Karpas-422 (cell line): ENCODE data around the gene S100A7. TPM values are rescaled to one million over a fixed set of nuclear protein-coding genes. Genes with fewer than 3 reads are reported as not detected.
A peak's percentile ranks its signal among the peaks of the same experiment; 100 is the strongest.

Source experiments
- DNase-seq: peaks from one replicate; pipeline ENCODE4 v3.0.0-alpha.2; 2015
- H2AFZ ChIP-seq: fragments of 200-600 bp; sonication (generic); 2 replicates; pipeline ENCODE4 v1.6.1; 2014; ENCODE audit warnings: antibody characterized with exemption, low read length, mixed read lengths
- H3K27ac ChIP-seq: fragments of 200-600 bp; sonication (generic); 2 replicates; pipeline ENCODE4 v1.5.1; 2014; ENCODE audit warnings: mild to moderate bottlenecking, low read length, moderate library complexity
- H3K27me3 ChIP-seq: fragments of 200-600 bp; sonication (generic); 2 replicates; pipeline ENCODE4 v1.6.1; 2014; ENCODE audit warnings: low read length, mixed read lengths
- H3K36me3 ChIP-seq: fragments of 200-600 bp; sonication (generic); 2 replicates; pipeline ENCODE4 v1.6.1; 2014; ENCODE audit warnings: low read length, mixed read lengths; ENCODE audit not compliant: insufficient read depth
- H3K4me1 ChIP-seq: fragments of 200-600 bp; sonication (generic); 2 replicates; pipeline ENCODE4 v1.6.1; 2014; ENCODE audit warnings: mild to moderate bottlenecking, low read length, mixed read lengths
- H3K4me2 ChIP-seq: fragments of 200-600 bp; sonication (generic); 2 replicates; pipeline ENCODE4 v1.6.1; 2014; ENCODE audit warnings: low read length, low read depth, mild to moderate bottlenecking; ENCODE audit not compliant: poor library complexity, severe bottlenecking
- H3K4me3 ChIP-seq: fragments of 200-600 bp; sonication (generic); 2 replicates; pipeline ENCODE4 v1.5.1; 2014; ENCODE audit warnings: mild to moderate bottlenecking, antibody characterized with exemption, low read length, mixed read lengths
- H3K79me2 ChIP-seq: fragments of 200-600 bp; sonication (generic); 2 replicates; pipeline ENCODE4 v1.6.1; 2014; ENCODE audit warnings: mild to moderate bottlenecking, low read length, mixed read lengths
- H3K9ac ChIP-seq: fragments of 200-600 bp; sonication (generic); 2 replicates; pipeline ENCODE4 v1.6.0; 2014; ENCODE audit warnings: low read length
- H3K9me2 ChIP-seq: fragments of 200-600 bp; sonication (generic), shearing (Covaris generic); replicated peaks from 2 replicates; pipeline ENCODE4 v1.6.0; 2014; ENCODE audit warnings: mild to moderate bottlenecking, low read length, moderate library complexity; ENCODE audit not compliant: insufficient read depth
- H3K9me3 ChIP-seq: fragments of 300-700, 200-600 bp; sonication (generic); 2 replicates; pipeline ENCODE4 v1.6.1; 2014; ENCODE audit warnings: low read length, mixed read lengths
- H4K20me1 ChIP-seq: fragments of 200-600 bp; sonication (generic); 2 replicates; pipeline ENCODE4 v1.6.1; 2014; ENCODE audit warnings: mild to moderate bottlenecking, antibody characterized with exemption, low read length, low read depth; ENCODE audit not compliant: insufficient read depth
- total RNA-seq: library from RNA; depleted of rRNA; stranded (reverse); fragments of >200 nt; shearing (Covaris generic); gene quantifications from 2 replicates; pipeline ENCODE4 v1.2.3, GENCODE V29; 2014; ENCODE audit warnings: low replicate concordance

The S100A7 gene
- total RNA-seq, 1 experiment from 2014 or later: not detected

GRCh38 chr1:153483776-153484175 is 23.3 kb upstream of the S100A7 start:
- no peak overlapping the region for H3K4me3 ChIP-seq
- no peak overlapping the region for H2AFZ ChIP-seq
- no peaks in the 10 kb centered on the region for H3K9me3 ChIP-seq
- no peaks in the 10 kb centered on the region for H3K36me3 ChIP-seq
- no peak overlapping the region for H3K27ac ChIP-seq
- no peak overlapping the region for H3K9ac ChIP-seq
- no peaks in the 10 kb centered on the region for H3K79me2 ChIP-seq
- H3K4me2 ChIP-seq: no peak overlapping the region
- H4K20me1 ChIP-seq: no peaks in the 10 kb centered on the region
- no peaks in the 10 kb centered on the region for H3K9me2 ChIP-seq
- DNase-seq: no peak
- no peaks in the 10 kb centered on the region for H3K4me1 ChIP-seq
- H3K27me3 ChIP-seq: no peaks in the 10 kb centered on the region

- Histone ChIP-seq H3K9me2 (no peaks in the 10 kb centered on the region), H3K79me2 (no peaks in the 10 kb centered on the region), H2AFZ (no peak overlapping the region), H3K9ac (no peak overlapping the region), H3K4me3 (no peak overlapping the region), H3K27ac (no peak overlapping the region), H3K36me3 (no peaks in the 10 kb centered on the region), H3K9me3 (no peaks in the 10 kb centered on the region), H3K27me3 (no peaks in the 10 kb centered on the region), H3K4me2 (no peak overlapping the region), H4K20me1 (no peaks in the 10 kb centered on the region), H3K4me1 (no peaks in the 10 kb centered on the region)
- DNase-seq: no peak
Measured at GRCh38 chr1:153481124-153481523, 20.7 kb upstream of the S100A7 start.

GRCh38 chr1:153478692-153479618 is 18.5 kb upstream of the S100A7 start:
- no peaks in the 10 kb centered on the region for H3K36me3 ChIP-seq
- DNase-seq: peak; percentile 33
- H3K27me3 ChIP-seq: no peaks in the 10 kb centered on the region
- no peaks in the 10 kb centered on the region for H3K4me1 ChIP-seq
- H2AFZ ChIP-seq: no peak overlapping the region
- no peak overlapping the region for H3K4me2 ChIP-seq
- no peaks in the 10 kb centered on the region for H3K9me2 ChIP-seq
- H3K9me3 ChIP-seq: no peaks in the 10 kb centered on the region
- no peak overlapping the region for H3K9ac ChIP-seq
- no peaks in the 10 kb centered on the region for H3K79me2 ChIP-seq
- H3K27ac ChIP-seq: no peak overlapping the region
- no peak overlapping the region for H3K4me3 ChIP-seq
- no peaks in the 10 kb centered on the region for H4K20me1 ChIP-seq

- Histone ChIP-seq H3K4me1 (no peaks in the 10 kb centered on the region), H3K36me3 (no peaks in the 10 kb centered on the region), H4K20me1 (no peaks in the 10 kb centered on the region), H3K27me3 (no peaks in the 10 kb centered on the region), H3K79me2 (no peaks in the 10 kb centered on the region), H3K9me2 (no peaks in the 10 kb centered on the region), H3K4me2 (no peak overlapping the region), H2AFZ (no peak overlapping the region), H3K9ac (no peak overlapping the region), H3K9me3 (no peaks in the 10 kb centered on the region), H3K4me3 (no peak overlapping the region), H3K27ac (no peak overlapping the region)
- DNase-seq: peak; percentile 24
Measured at GRCh38 chr1:153478047-153478691, 17.7 kb upstream of the S100A7 start.

- Histone ChIP-seq H3K9ac (no peak overlapping the region), H3K9me3 (no peaks in the 10 kb centered on the region), H3K79me2 (no peaks in the 10 kb centered on the region)
Measured at GRCh38 chr1:153476491-153477093, 16.1 kb upstream of the S100A7 start.

GRCh38 chr1:153475282-153475681 is 14.8 kb upstream of the S100A7 start:
- H2AFZ ChIP-seq: no peak overlapping the region
- H3K4me3 ChIP-seq: no peak overlapping the region
- no peaks in the 10 kb centered on the region for H3K9me2 ChIP-seq
- DNase-seq: peak; percentile 7
- H3K36me3 ChIP-seq: no peaks in the 10 kb centered on the region
- H3K9me3 ChIP-seq: no peaks in the 10 kb centered on the region
- no peaks in the 10 kb centered on the region for H3K4me1 ChIP-seq
- no peak overlapping the region for H3K9ac ChIP-seq
- no peaks in the 10 kb centered on the region for H4K20me1 ChIP-seq
- H3K4me2 ChIP-seq: no peak overlapping the region
- no peaks in the 10 kb centered on the region for H3K27me3 ChIP-seq
- no peaks in the 10 kb centered on the region for H3K79me2 ChIP-seq
- no peak overlapping the region for H3K27ac ChIP-seq

More at GRCh38 chr1:153476491-153477093, 16.1 kb upstream of the S100A7 start:
- DNase-seq: no peak
- no peaks in the 10 kb centered on the region for H4K20me1 ChIP-seq
- H3K9me2 ChIP-seq: no peaks in the 10 kb centered on the region
- H3K27ac ChIP-seq: no peak overlapping the region
- no peaks in the 10 kb centered on the region for H3K4me1 ChIP-seq
- H3K4me2 ChIP-seq: no peak overlapping the region
- no peaks in the 10 kb centered on the region for H3K36me3 ChIP-seq
- no peak overlapping the region for H3K4me3 ChIP-seq
- no peak overlapping the region for H2AFZ ChIP-seq
- no peaks in the 10 kb centered on the region for H3K27me3 ChIP-seq

- no peaks in the 10 kb centered on the region for H4K20me1 ChIP-seq
- no peak overlapping the region for H3K27ac ChIP-seq
- DNase-seq: no peak
- no peak overlapping the region for H3K4me3 ChIP-seq
- H3K4me1 ChIP-seq: no peaks in the 10 kb centered on the region
- no peak overlapping the region for H3K9ac ChIP-seq
- no peaks in the 10 kb centered on the region for H3K27me3 ChIP-seq
- no peaks in the 10 kb centered on the region for H3K79me2 ChIP-seq
- no peak overlapping the region for H3K4me2 ChIP-seq
- H2AFZ ChIP-seq: no peak overlapping the region
- no peaks in the 10 kb centered on the region for H3K9me2 ChIP-seq
- H3K9me3 ChIP-seq: no peaks in the 10 kb centered on the region
- no peaks in the 10 kb centered on the region for H3K36me3 ChIP-seq
Measured at GRCh38 chr1:153474347-153474746, 13.9 kb upstream of the S100A7 start.

- H4K20me1 ChIP-seq: no peaks in the 10 kb centered on the region
- no peak overlapping the region for H3K9ac ChIP-seq
- H3K4me1 ChIP-seq: no peaks in the 10 kb centered on the region
- no peak overlapping the region for H3K4me2 ChIP-seq
- no peak overlapping the region for H3K27ac ChIP-seq
- no peaks in the 10 kb centered on the region for H3K36me3 ChIP-seq
- H3K79me2 ChIP-seq: no peaks in the 10 kb centered on the region
- no peaks in the 10 kb centered on the region for H3K9me2 ChIP-seq
- no peak overlapping the region for H3K4me3 ChIP-seq
- no peak overlapping the region for H2AFZ ChIP-seq
- peak; percentile 21 for DNase-seq
- H3K27me3 ChIP-seq: no peaks in the 10 kb centered on the region
- no peaks in the 10 kb centered on the region for H3K9me3 ChIP-seq
Measured at GRCh38 chr1:153470707-153471106, 10.3 kb upstream of the S100A7 start.
